ENCODE measurements around the gene ZMAT5. TPM values are rescaled to one million over a fixed set of nuclear protein-coding genes. Genes with fewer than 3 reads are reported as not detected.

The ZMAT5 gene
- polyA plus RNA-seq, 1 experiment: 16.4 TPM

- no peak for DNase-seq (ENCODE audit: low read depth, low spot score)
- Histone ChIP-seq H3K4me3 (ENCODE audit: low read depth, low read length) (no peak overlapping the region), H3K27me3 (ENCODE audit: control insufficient read depth, insufficient read depth, low read length) (peaks cover 60% of the 10 kb centered on the region), H3K27ac (ENCODE audit: low read depth, low read length) (no peak overlapping the region), H3K9me3 (ENCODE audit: control insufficient read depth, insufficient read depth, low read length) (no peaks in the 10 kb centered on the region; the same call in 1 of the 2 replicates)
- POLR2A ChIA-PET: interaction anchor here (0.6 kb wide), 1 partner anchor 925 kb away, joined by 3 read pairs; no protein-coding TSS in a partner anchor
- no peak for TF ChIP-seq CTCF (IDR thresholded peaks at IDR 0.05; ENCODE audit: low read depth, low read length)
- CTCF ChIA-PET: no interaction called here
Observed at GRCh38 chr22:29710922-29711593, 55.7 kb downstream of the ZMAT5 start.

- no peak for DNase-seq (ENCODE audit: low read depth, low spot score)
- ChIA-PET POLR2A (no interaction called here), CTCF (no interaction called here)
- no peaks in the 10 kb centered on the region; the same call in 1 of the 2 replicates for H3K9me3 ChIP-seq (ENCODE audit: control insufficient read depth, insufficient read depth, low read length)
- H3K4me3 ChIP-seq (ENCODE audit: low read depth, low read length): no peak overlapping the region
- peaks cover 58% of the 10 kb centered on the region for H3K27me3 ChIP-seq (ENCODE audit: control insufficient read depth, insufficient read depth, low read length)
- no peak overlapping the region for H3K27ac ChIP-seq (ENCODE audit: low read depth, low read length)
- no peak for TF ChIP-seq CTCF (IDR thresholded peaks at IDR 0.05; ENCODE audit: low read depth, low read length)
Observed at GRCh38 chr22:29710193-29710592, 56.6 kb downstream of the ZMAT5 start.

- ChIA-PET CTCF (no interaction called here), POLR2A (no interaction called here)
- H3K27ac ChIP-seq (ENCODE audit: low read depth, low read length): no peak overlapping the region
- no peaks in the 10 kb centered on the region; the same call in 1 of the 2 replicates for H3K9me3 ChIP-seq (ENCODE audit: control insufficient read depth, insufficient read depth, low read length)
- H3K27me3 ChIP-seq (ENCODE audit: control insufficient read depth, insufficient read depth, low read length): peaks cover 35% of the 10 kb centered on the region
- TF ChIP-seq CTCF (IDR thresholded peaks at IDR 0.05; ENCODE audit: low read depth, low read length): no peak
- DNase-seq (ENCODE audit: low read depth, low spot score): no peak
- H3K4me3 ChIP-seq (ENCODE audit: low read depth, low read length): no peak overlapping the region
Observed at GRCh38 chr22:29707471-29707870, 59.3 kb downstream of the ZMAT5 start.

GRCh38 chr22:29707010-29707409 lies 59.8 kb downstream of the ZMAT5 start:
- CTCF ChIA-PET: no interaction called here
- POLR2A ChIA-PET: no interaction called here
- Histone ChIP-seq H3K9me3 (ENCODE audit: control insufficient read depth, insufficient read depth, low read length) (no peaks in the 10 kb centered on the region; the same call in 1 of the 2 replicates), H3K27me3 (ENCODE audit: control insufficient read depth, insufficient read depth, low read length) (peaks cover 31% of the 10 kb centered on the region), H3K27ac (ENCODE audit: low read depth, low read length) (no peak overlapping the region), H3K4me3 (ENCODE audit: low read depth, low read length) (no peak overlapping the region)
- no peak for TF ChIP-seq CTCF (IDR thresholded peaks at IDR 0.05; ENCODE audit: low read depth, low read length)
- DNase-seq (ENCODE audit: low read depth, low spot score): no peak

GRCh38 chr22:29706486-29706885 lies 60.3 kb downstream of the ZMAT5 start:
- no peak for TF ChIP-seq CTCF (IDR thresholded peaks at IDR 0.05; ENCODE audit: low read depth, low read length)
- H3K27ac ChIP-seq (ENCODE audit: low read depth, low read length): no peak overlapping the region
- ChIA-PET CTCF (no interaction called here), POLR2A (no interaction called here)
- H3K9me3 ChIP-seq (ENCODE audit: control insufficient read depth, insufficient read depth, low read length): no peaks in the 10 kb centered on the region; the same call in 1 of the 2 replicates
- H3K27me3 ChIP-seq (ENCODE audit: control insufficient read depth, insufficient read depth, low read length): peaks cover 28% of the 10 kb centered on the region
- H3K4me3 ChIP-seq (ENCODE audit: low read depth, low read length): no peak overlapping the region
- no peak for DNase-seq (ENCODE audit: low read depth, low spot score)
